Uterus (tissue), 2 donors: ENCODE results near the gene RNF41.

Experiments used
- CTCF ChIP-seq, 4 experiments: fragments of 200-600 bp in 2 of 4; fragments of 450-650 bp in 2 of 4; sonication (generic) in 2 of 4; IDR thresholded peaks; one replicate each; pipeline ENCODE4 v1.5.1; 2016 to 2019; ENCODE audit warnings: antibody characterized with exemption in 4 of 4, mild to moderate bottlenecking in 2 of 4, moderate library complexity in 1 of 4
- POLR2A ChIP-seq, 2 donors: fragments of 450-650 bp; IDR thresholded peaks; one replicate each; pipeline ENCODE4 v1.6.1; 2016; ENCODE audit warnings: antibody characterized with exemption in 2 of 2, mild to moderate bottlenecking in 1 of 2, moderate library complexity in 1 of 2

- TF ChIP-seq CTCF (IDR thresholded peaks at IDR 0.05) (no peak), POLR2A (IDR thresholded peaks at IDR 0.05) (no peak)
Measured at GRCh38 chr12:56230432-56231183, 8.9 kb upstream of the RNF41 start.
